ENCODE measurements around the gene F11R.

GRCh38 chr1:161068306-161069234 is 47.6 kb upstream of the F11R start:
- TF ChIP-seq POLR2A (IDR thresholded peaks at IDR 0.05) (peak; percentile 20), CTCF (IDR thresholded peaks at IDR 0.05) (no peak), POLR2AphosphoS5 (IDR thresholded peaks at IDR 0.05) (no peak)

Data from prostate gland (tissue), 2 donors.